ENCODE results near the gene HECTD1.
"Not testable (repeated sequence)": the region's sequence is repeated elsewhere in the genome, so short reads cannot be mapped to it uniquely, and the experiment has no call there.

GRCh38 chr14:31192544-31192943 lies 15.0 kb downstream of the HECTD1 start:
- not testable (repeated sequence) for TF ChIP-seq POLR2A, CTCF (IDR thresholded peaks at IDR 0.05)

All from testis (tissue), 2 donors.